ENCODE results near the gene STX18. TPM values are rescaled to one million over a fixed set of nuclear protein-coding genes. Genes with fewer than 3 reads are reported as not detected.
A peak's percentile ranks its signal among the peaks of the same experiment; 100 is the strongest.

The STX18 gene
- polyA plus RNA-seq, 3 donors: 59.7 to 74.7 (median 63.8) TPM

DNA sequence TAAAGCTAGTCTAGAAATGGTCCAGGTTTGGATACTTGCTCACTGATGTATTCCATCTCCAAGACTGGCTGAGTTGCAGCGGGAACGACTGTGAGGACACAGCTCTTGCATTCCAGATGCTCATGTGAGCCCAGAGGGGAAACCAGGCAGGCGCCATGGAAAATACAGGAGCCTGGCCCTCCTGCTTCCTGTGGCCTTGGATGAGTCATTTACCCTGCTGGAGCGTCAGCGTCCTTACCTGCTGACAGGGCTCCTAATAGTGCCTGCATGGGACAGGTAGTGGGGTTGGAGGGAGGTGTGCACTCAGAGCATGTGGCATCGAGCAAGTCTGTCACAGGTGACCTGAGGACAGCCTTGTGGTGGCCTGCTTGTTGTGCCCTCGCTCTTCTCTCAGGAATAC is 85.5 kb downstream of the STX18 start:
- no peak for DNase-seq

DNA sequence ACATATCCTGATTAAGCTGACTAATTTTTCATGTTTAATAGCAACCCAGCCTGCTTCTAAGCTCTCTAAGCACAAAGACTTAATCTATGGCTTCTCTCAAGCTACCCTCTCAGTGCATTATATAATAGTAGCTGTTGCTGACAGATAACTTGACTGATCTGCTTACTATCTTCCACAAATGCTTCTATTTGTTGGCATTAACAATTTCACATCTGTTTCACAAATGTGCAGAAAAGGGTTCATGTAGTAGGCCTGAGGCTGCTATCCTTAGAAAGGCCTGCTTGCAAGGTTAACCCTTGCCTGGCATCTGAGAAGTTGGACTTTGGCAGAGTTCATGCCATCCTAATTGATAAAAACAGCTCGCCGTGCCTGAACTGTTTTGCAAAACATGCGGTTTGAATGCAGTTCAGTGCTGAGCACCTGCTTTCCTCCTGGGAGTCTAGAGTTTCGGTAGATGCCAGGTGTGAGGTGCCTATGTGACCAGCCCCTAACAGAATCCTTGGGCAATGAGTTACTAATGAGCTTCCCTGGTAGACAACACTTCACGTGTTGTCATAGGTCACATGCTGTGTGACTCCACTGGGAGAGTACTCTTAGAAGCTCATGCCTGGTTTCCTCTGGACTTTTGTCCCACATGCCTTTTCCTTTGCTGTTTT is 86.5 kb downstream of the STX18 start:
- DNase-seq: no peak

DNA sequence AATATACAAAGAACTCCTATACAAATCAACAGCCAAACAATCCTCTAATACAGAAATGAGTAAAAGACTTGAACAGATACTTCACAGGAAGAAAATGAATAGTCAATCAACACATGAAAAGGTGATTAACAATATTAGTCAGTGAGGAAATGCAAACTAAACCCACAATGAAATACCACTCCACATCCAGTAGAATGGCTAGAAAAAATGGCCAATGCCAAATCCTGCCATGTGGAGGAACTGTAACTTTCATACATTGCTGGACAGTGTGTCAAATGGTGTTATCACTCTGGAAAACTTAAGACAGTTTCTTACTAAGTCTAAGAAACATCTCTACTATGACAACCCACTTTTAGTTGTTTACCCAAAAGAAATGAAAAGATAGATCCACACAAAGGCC is 95.4 kb downstream of the STX18 start:
- DNase-seq: no peak

DNA sequence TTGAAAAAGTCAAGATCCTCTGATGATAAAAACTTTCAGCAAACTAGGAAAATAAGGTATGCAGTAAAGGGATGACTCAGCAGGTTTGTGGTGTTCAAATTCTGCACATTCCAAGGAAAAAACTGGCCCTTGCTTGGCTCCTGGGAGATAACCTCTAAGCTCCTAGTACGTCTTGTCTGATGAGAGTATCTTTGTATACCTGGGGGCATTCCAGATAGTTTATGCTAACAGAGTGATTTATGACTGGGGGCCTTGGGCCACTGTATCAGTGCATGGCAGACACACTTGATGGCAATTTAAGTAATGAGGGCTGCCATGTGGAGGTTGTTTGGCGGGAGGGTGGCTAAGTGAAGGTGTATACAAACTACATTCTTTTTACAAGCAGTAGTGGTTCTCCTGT is 98.0 kb downstream of the STX18 start:
- DNase-seq: no peak

DNA sequence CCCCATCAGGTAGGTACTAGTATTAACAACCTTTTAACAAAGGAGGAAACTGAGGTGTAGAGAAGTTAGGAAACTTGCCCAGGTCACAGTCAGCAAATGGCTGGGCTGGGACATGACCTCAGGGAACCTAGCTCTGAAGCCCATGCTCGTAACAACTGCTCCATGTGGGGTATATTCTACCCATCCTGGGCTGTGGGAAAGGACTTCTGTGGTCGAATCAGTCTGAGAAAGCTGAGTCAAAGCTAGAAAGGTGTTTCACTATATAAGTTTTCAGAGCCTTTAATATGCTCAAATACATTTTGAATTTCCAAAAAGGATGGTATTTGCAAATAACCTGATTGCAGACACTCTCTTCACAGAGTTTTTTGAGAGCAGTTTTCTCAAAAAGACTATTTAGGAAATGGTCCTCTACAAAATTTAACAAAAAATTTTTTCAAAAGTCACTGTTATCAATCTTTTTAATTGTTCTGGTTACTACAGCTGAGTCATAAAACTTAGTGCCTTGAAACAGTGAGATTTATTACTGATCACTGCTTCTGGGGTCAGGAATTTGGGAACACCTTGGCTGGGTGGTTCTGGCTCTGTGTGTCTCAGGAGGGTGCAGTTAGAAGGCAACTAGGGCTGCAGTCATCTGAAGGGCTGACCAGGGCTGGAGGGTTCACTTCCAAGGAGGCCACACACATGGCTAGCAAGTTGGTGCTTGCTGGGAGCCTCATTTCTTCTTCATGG is 101.4 kb downstream of the STX18 start:
- no peak for DNase-seq

DNA sequence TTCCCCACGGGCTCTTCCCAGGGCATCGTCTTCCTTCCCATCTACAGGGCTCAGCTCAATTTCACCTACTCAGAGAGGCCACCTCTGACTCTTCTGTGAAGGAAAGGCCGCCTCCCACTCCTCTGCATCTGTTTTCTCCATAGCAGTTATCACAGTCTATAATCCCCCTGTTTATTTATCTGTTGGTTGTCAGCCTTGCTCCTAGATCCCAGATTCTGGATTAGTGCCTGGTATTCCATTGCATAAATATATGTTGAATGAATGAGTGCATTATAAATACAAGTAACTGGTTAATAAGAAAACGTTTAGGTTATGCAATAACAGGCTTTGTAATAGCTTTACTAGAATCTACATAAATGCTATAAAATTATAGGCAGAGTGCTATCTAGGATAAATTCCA is 102.1 kb downstream of the STX18 start:
- no peak for DNase-seq

DNA sequence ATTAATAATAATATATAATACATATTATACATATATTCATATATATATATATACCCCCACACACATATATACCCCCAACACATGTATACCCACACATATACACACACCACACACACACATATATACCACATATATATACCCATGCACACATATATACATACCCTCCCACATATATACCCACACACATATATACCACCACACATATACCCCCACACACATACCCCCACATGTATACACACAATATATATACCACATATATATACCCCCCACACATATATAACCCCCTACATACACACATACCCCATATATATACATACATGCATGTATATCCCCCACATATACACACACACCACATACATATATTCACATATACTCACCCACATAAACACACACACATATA is 103.0 kb downstream of the STX18 start:
- DNase-seq: no peak

DNA sequence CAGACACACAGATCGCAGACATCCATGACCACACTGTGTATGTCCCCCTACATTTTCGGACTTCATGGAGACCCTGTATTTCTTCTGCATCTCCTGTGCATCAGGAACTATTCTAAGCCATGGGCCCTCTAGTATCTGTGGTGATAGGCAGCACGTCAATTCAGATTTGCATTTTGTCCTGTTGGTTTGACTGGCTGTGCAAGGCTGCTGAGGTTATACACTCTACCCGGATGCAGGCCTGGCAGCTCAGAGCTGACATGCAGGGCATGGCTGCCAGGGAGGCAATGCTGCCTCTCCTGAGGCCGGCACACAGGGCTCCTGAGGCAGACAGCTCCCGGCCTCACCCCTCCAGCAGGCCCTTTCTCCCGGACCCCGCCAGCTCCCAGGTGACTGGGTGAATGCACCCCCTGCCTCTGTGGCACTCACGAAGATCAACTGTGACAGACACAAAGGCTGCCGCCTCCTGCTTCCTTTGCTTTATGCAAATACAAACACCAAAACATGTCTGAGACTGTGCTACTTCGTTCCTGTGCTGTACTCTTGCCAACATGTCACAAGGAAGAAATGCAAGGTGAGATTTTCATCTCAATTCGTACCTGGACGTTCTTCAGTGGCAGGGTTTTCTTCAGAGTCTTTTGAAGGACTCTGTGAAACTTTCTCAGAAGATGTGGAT is 103.9 kb downstream of the STX18 start:
- no peak for DNase-seq

DNA sequence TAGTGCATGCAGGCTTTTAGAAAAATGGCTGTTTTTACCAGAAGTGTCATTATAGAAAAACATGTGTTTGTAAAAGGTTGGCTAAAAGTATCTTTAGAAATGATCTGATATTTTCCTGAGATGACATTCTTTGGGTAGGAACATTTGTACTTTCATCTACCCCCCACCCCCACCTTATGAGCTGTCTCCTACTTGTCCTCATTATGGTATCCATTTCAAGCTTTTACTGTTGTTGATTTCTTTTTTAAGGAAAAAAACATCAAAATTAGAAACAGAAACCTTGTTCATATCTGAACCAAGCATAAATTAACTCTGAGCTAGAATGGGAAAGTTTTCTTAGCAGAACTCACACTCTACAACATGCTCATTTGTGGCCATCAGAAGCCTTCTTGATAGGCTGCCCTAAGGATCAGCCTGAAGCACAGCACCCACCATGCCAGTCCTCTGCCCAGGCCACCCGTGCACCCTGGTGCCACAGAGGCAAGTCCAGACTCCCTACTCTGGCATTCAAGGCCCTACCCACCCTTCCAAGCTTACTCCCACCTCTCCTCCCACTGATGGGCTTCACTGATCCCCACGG is 105.5 kb downstream of the STX18 start:
- DNase-seq: no peak

DNA sequence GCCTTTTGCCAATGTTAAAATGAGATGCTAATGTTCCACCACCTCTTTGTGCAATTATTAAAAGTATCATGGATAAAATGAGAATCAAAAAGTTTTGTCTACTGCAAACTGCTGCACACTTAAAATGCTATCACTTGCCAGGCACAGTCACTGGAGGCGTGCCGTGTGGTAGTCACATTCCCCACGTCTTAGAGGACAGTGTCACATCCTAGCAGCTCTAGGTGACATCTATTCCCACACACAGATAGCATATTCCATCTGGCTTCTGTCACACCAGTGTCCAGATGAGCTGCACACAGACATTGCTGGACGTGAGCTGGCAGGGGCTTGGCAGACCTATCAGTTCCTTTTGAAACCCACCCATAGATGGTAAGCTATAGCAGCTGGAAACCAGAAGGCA is 107.9 kb downstream of the STX18 start:
- DNase-seq: no peak

DNA sequence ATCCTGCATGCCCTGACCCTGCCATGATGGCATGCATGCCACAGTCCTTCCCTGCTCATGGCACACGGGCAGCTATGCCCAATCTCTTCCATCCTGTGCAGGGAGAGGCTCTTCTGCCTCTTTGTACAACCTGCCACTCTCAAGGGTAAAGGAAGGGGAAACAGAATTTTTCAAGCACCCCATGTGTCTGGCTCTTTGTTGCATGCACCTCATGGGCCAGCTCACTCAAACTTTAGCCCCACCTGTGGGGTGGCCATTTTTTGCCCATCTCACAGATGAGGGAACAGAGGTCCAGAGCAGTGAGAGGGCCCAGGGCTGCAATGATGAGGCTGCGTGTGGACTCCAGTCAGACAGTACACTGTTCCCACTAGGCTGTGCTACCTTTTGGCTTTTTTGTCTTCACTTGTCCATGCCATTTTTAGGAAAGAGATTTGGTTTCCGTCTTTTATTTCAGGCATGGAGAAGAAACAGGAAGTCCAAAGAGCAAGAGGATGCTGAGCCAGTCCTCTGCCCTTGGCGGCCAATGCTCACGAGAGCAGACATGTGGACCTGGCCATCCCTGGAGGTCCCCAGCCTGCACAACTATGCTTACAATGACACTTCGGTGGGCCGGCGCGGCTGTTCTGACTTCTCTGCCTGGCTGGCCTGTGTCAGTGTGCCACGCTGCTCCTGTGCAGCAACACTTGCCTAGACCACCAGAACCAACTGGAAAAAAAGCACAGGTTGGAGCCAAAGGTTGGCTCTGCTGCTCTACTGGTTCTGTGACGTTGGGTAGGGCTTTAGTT is 109.3 kb downstream of the STX18 start:
- DNase-seq: no peak

DNA sequence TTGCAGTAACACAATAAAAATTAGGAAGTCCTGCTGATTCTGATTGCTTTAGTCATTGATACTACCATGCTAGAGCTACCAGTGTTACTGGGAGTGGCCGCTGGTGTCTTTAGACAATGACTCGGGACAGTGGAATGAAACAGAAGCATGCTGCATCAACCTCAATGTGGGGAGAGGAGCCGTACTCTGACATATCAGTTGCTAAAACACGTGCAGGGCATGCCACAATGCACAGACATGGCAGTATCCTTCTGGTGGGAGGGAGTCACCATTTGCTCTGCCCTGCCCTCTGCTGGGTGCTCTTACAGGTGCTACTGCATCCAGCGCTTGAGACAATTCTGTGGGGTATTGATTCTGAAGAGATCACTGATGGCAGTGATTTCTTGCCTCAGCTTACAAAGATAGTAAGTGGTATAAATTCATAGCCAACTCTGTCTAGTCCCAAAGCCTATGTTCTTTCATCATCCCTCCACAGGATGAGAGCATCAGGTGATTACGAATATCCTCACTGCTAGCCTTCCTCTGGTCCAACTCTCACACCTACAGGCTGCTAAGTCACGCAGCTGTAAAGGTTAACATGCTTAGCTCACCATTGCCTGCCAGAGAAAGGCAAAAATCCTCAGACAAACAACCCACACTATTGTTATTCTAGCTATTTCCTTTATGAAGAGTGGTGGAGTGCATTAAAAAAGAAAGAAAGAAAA is 111.2 kb downstream of the STX18 start:
- DNase-seq: peak; percentile 30

DNA sequence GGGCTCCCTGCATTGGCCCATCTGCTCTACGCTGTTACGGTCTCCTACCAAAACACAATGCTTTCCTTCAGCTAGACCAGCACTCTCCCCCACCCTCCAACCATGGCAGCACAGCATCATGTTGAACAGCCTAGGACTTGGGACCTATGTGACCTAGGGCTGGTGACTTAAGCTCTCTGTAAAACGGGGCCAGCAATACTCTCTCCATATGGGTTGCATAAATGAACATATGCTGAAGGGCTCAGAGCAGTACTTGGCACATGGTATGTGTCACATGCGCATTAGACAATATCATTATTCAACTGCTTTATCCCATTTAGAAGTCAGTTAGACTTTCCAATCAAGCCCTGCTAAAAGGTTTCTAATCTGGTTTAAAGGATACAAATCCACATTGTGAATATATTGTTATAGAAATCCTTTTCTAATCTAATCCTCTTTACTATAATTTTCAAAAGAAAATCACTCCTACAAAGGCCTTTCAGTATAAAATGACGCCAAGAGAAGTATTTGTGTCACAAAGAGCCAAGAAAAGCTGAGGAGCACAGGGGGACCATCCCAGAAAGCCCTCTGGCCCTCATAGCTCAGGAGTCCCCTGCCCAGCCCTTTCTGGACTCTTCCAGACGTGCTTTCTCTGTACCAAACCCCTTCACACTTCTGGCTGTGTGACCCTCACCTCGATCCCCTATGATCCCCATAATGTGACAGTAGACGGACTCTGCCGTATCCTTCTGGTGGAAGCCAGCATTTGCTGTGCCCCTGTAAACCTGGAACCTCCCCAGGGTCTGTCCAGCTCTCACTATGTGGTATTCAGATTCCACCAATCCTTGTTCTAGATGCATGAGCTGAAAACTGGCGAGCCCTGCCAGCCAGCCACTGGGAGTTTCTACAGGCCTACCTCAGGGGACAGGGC is 112.6 kb downstream of the STX18 start:
- DNase-seq: no peak

DNA sequence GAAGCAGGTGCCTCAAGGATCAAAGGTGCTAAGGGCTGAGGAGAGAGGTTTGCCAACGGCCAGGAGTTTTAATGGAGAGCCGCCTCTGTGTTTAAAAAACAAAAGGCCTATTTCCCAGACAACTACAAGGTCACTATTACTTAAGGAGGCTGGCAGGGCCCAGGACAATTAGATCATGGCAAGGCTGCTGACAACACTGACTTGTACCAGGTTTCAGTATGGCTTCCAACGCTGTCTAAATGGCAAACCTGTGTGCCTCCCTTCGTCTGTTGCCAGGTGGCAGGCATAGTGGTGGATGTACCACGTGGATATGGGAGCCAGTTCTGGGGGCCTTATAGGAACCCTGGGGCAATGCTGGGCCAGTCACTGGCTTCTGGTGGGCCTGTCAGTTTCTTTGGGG is 114.0 kb downstream of the STX18 start:
- no peak for DNase-seq

DNA sequence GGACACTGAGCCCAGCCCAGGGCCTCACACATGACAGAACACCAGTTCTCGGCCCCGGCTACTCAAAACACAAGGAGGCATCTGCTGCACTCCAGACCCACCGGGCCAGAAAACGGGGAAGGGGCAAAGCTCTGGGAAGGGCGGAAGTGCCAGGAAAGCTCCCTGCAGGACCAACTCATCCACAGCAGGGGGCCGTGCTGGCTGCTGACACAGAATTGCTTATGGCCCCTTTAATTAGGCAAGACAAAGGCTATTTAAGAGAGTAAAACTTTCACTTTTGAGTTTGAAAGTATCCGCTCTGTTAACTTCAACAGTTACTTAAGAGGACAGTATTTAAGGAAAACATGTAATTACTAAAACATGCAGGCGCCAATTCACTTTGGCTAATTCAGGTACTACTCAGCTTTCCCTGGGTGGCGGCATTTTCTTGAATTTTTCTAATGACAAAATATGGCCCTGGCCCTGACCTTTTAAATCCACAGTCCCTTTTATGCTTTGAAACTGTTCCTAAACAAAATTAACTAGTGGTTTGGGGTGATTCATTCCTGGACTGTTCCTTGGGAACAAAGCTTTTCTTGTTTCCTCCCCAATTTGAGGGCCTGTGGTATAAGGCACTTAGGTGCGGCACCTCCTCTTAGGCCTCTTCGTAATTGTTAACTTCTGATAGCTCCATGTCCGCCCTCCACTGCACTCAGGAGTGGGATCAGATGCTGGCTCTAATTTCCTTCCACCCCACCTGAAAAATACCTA is 114.6 kb downstream of the STX18 start:
- no peak for DNase-seq

DNA sequence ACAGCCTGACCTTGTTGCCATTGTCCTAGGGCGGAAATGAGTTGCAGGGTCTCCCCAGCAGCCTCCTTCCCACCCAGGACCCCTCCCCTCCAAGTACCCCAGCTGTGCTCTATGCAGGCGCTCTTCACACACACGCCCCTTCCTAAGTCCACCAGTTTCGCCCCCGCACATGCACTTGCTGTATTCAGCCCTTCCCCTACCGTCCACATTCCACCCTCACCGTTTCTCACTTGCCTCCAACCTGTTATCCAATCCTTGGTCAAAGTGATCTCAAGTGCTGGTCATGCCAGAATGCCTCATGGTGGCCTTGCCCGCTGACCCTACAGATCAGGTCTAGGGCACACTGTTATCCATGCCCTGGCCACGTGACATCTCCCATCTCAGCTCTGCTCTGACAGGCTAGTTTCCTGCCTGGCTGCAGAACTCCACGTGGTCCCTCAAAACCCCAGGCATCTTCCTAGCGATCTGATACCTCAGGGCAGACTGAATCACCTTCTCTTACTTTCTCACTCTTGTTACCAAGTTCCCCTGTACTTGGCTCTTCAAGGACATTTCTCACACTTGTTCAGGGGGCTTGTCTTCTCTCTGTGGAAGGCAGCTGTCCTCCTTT is 115.2 kb downstream of the STX18 start:
- no peak for DNase-seq

DNA sequence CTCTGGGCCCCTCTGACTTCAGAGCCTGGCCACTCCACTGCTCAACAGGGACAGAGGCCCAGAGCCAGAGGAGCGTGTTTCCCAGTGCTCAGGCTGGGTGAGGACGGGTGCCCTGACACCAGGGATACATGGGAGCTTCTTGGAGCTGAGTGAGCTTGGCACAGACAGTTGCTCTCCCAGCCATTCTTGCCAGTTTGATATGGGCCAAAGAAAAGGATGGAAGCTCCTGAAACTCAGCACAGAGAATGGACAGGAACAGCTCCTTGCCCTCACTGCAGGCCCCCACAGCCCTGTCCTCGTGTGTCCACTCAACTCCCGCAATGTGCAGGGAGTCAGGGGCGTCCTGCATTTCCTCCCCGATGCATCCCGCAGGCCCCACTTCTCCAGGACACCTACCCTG is 116.2 kb downstream of the STX18 start:
- DNase-seq: no peak

DNA sequence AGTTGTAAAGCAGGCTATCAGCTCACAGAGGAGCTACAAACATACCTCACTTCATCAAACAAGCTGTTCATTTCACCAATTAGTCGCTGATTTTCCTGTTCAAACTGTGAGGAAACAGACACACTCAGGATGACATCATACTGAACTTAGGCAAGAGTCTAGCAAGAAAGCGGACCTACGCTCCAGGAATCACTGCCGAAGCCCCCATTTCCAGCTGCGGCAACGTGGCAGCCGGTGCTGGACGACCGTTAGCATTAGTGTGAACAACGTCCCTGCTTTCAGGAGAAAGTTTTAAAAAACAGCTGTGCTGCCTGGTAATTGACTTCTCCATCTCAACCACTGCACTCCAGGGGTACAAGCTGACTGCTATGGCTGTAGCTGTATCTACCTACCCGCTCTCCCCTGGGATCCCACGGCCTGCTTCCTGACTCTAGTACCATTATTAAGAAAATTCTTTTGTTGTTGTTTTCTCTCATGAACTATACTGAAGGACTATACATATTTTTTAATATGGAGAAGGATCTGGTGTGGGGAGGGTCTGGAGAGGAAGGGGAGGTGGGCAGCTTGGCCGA is 116.6 kb downstream of the STX18 start:
- no peak for DNase-seq
